ENCODE measurements around the gene ZDHHC11B. TPM values are rescaled to one million over a fixed set of nuclear protein-coding genes. Genes with fewer than 3 reads are reported as not detected.

Gene ZDHHC11B
- total RNA-seq, 1 donor from 2014 or later = 14.5 TPM

DNA sequence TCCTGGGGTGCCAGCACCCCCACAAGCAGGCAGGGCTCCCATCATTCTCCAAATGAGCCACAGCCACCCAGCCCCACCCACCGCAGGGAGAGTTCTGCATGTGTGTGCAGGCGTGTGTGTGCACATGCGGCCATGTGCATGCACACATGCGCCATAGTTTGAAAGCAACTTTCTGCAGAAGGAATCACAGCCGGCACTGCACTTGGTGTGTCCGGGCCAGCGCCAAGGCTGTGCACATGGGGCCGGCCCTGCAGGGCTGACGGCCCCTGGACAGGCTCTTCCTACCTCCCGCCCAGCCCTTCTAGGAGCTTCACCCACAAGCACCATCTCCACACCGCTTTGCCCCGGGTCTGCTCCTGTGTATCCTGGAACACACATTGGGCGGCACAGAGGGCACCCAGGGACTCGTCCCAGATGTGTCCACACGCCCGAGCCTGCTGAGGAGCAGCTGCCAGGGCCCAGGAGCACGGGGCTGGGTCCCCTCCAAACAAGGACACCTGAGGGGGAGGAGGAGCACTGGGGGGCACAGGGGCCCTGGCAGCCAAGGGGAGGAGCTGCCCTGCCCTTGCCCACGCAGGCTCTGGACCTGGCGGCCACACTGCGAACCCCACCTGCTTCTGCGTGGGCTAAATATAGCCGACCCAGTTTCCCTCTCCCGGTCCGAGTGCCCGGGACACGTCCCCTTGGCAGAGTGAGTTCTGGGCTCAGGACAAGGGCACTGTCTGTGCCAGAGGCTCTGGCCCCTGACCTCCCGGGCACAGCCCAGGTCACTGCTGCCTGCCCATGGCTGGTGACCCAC is 110.5 kb downstream of the ZDHHC11B start:
- DNase-seq (ENCODE audit: low spot score) = peak; percentile 9

DNA sequence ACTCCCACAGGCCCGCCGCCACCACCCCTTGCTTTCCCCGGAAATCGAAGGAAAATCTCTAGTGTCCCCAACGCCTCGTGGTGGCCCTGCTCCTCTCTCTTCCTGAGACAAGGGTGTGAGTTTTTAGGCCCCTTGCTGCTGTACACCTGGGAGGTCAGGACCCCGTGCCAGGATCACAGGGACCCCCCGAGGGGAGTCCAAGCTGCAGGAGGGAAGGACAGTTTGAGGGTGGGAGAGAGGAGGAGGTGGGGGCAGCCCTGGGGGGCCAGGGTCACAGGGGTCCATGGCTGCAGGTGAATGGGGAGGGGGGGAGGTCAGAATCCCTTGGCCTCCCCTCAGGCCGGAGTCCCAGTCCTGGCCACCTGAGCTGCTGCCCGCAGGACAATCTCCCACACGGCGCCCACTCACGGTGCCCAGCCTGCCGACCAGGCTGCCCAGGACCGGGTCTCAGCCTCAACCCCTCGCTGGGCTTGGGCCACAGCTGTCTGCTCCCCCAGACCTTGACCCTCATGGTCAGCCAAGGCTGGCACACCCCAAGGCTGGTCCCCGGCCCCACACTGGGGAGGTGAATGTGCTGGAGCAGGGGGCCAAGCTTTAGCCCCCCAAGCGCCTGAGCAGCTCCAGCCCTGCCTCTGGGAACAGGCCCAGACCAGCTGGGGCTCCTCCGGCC is 111.2 kb downstream of the ZDHHC11B start:
- DNase-seq (ENCODE audit: low spot score) = no peak

GRCh38 chr5:672329-673160 is 112.0 kb downstream of the ZDHHC11B start:
- peak; percentile 67 for DNase-seq (ENCODE audit: low spot score)

GRCh38 chr5:671459-672328 is 112.8 kb downstream of the ZDHHC11B start:
- peak; percentile 65 for DNase-seq (ENCODE audit: low spot score)

- DNase-seq (ENCODE audit: low spot score) = no peak
Observed at GRCh38 chr5:670396-671270, 113.9 kb downstream of the ZDHHC11B start.

DNA sequence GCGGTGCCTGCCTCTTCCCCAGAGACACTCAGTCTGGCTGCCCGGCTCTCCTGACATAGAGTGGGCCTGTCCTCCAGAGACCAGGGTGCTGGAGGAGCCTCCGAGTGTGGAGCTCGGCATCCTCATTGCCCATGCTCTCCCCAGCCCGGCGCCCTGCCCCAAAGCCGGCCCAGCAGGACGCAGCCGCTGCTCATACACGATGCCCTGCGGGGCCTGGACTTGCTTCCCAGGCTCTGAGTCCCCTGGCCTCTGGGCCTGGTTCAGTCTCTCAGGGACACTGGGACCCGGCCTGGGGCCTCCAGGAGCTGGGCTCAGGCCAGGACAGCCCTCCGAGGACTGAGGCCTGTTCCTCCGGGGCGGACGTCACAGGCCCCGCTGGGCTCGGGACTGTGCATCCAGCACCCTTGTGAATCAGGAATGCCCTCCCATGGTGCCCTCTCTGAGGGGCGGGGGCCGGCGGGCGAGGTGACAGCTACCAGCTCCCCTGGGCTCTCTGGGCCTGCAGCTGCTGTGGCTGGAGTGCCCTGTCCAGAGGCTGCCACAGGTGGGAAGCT is 114.6 kb downstream of the ZDHHC11B start:
- no peak for DNase-seq (ENCODE audit: low spot score)

GRCh38 chr5:669111-669841 is 115.3 kb downstream of the ZDHHC11B start:
- DNase-seq (ENCODE audit: low spot score) = peak; percentile 58

- DNase-seq (ENCODE audit: low spot score) = no peak
Observed at GRCh38 chr5:668283-668995, 116.1 kb downstream of the ZDHHC11B start.

DNA sequence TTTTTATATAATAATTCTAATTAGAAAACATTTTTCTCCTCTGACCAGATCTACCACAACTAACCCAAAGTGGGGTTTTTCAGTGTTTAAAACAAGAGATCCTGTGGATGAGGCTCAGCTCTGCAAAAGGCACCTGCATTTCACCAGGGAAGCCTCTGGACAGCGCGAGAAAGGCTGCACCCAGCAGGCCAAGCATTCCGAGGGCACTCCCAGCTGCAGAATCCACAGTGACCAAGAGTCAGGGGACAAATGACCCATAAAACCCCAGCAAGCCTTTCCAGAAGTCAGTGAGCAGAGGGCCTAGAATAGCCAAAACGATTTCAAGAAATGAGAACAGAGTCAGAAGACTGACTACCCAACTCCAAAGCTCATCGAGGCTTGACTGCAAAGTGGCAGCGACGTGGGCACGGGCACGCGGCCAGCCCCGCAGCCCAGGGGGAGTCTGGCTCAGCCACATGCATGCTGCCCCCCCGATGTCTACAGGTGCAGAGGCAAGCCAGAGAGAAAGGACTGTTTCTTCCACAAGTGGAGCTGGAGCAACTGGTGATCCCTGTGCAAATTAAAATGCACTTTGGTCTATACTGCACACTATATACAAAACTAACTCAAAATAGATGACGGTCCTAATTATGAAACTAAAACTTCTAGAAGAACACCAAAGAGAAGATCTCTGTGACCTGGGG is 117.6 kb downstream of the ZDHHC11B start:
- no peak for DNase-seq (ENCODE audit: low spot score)

GRCh38 chr5:665956-666711 is 118.4 kb downstream of the ZDHHC11B start:
- DNase-seq (ENCODE audit: low spot score) = no peak

GRCh38 chr5:665541-665955 is 119.0 kb downstream of the ZDHHC11B start:
- DNase-seq (ENCODE audit: low spot score) = no peak

GRCh38 chr5:664994-665360 is 119.6 kb downstream of the ZDHHC11B start:
- no peak for DNase-seq (ENCODE audit: low spot score)

DNA sequence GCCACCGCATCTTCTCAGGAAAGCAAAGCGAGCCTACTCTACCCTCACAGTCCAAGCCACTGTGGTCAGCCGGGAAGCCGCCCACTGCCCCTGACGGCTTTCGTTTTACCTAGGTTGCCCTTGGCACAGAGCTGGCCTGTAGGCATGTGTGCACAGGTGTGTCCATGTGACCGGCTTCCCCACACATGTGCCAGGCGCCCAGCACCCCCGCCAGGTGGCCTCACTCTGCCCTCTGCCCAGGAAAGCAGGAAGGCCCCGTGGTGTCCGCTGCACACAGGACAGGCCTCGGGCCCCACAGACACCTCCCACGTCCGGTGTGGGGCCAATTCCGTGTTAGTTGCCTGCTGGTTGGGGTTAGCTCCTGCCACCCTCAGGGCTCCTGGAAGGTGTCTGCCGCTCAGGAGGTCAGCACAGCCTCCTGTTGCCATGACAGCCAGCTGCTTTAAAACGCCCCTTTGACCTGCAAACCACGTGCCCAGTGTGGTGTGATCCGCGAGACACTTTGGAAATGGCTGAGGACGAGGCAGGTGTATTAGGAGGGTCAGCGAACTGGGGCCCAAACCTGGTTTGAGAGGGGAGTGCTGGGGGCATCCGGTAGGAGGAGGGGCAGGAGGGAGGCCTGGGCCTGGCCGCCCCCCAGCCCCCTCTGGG is 120.1 kb downstream of the ZDHHC11B start:
- DNase-seq (ENCODE audit: low spot score) = peak; percentile 64

DNA sequence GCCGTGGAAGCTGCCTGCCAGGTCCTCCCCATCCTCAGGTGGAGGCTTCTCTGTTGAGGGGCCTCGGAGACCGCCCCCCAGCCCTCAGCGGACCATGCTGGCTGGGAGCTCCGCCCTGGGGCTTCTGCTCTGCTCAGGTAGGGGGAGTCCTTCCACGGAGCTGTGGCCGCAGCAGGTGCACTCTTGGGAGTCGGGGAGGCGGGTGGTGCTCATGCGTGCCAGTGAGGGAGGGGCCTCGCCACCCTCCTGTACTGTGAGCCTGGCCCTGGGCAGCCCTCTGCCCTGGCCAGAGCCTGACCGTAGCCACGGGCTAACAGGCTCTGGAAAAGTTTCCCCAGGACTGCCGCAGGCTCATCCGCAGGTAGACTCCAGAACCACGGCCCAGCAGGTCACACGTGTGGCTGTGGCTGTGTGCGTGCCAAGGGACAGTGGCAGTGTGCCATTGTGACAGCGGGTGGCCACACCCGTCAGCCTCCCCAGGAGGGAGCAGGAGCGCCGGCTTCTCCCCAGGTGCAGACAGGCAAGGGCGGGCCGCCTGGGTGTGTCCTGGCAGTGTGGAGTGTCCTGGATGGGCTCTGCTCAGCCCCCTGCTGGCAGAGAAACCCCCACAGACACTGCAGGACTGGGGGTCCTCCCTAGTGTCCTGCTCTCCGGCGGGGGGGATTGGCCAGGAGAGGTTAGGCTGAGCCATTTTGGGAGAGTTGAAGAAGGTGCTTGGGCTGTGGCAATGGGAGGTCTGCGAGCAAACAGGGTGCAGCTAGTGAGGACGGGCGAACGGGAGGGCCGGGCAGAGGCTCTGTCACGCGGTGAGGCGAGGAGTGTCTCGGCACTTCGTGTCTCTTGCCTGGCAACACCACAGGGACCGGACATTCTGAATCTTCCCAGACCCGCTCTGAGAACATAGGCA is 120.8 kb downstream of the ZDHHC11B start:
- peak; percentile 85 for DNase-seq (ENCODE audit: low spot score)

DNA sequence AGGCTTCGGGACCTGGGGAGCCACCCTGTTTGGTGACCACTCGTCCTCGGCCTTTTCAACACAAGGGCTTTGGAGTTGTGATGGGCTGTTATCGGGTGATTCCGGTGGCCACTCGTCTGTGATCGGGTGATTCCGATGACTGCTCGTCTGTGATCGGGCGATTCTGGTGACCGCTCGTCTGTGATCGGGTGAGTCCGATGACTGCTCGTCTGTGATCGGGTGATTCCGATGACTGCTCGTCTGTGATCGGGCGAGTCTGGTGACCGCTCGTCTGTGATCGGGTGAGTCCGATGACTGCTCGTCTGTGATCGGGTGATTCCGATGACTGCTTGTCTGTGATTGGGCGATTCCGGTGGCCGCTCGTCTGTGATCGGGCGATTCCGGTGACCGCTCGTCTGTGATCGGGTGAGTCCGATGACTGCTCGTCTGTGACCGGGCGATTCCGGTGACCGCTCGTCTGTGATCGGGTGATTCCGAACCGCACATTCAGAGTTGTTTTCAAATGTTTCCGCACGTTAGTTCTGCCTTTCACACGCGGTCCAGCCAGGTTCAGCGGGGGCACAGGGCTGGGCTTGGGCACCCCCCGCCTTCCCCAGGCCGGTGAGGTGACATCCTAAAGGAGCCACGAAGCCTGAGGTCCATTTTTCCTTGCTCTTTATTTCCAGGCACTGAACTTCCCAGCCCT is 121.6 kb downstream of the ZDHHC11B start:
- DNase-seq (ENCODE audit: low spot score) = no peak

Measured in mucosa of gallbladder (tissue), 1 donor.